Memory B cell (primary cell): ENCODE data around the gene RTEL1.

ENCODE experiments used
- ATAC-seq: fragments of 150-1000 bp; cut with Tn5 transposase; 2 replicates; pipeline ENCODE4 v1.10.0; 2021; ENCODE audit warnings: low read depth, mild to moderate bottlenecking, moderate library complexity
- DNase-seq, 2 donors: peaks; one replicate each; pipeline ENCODE4 v3.0.0; 2022; ENCODE audit warnings: low spot score in 2 of 2
- H3K27ac Mint-ChIP-seq: one replicate; pipeline ENCODE4 v1.8.0; 2022; ENCODE audit warnings: mild to moderate bottlenecking, moderate library complexity, mixed read lengths
- H3K27me3 Mint-ChIP-seq: one replicate; pipeline ENCODE4 v1.8.0; 2022; ENCODE audit warnings: mixed read lengths
- H3K36me3 Mint-ChIP-seq: one replicate; pipeline ENCODE4 v1.8.0; 2022; ENCODE audit warnings: mild to moderate bottlenecking, mixed read lengths
- H3K4me1 Mint-ChIP-seq: one replicate; pipeline ENCODE4 v1.8.0; 2022; ENCODE audit warnings: mixed read lengths
- H3K4me3 Mint-ChIP-seq: one replicate; pipeline ENCODE4 v1.8.0; 2022; ENCODE audit warnings: mild to moderate bottlenecking, moderate library complexity, mixed read lengths
- H3K9me3 Mint-ChIP-seq: one replicate; pipeline ENCODE4 v1.8.0; 2022; ENCODE audit warnings: mixed read lengths

RTEL1 gene

DNA sequence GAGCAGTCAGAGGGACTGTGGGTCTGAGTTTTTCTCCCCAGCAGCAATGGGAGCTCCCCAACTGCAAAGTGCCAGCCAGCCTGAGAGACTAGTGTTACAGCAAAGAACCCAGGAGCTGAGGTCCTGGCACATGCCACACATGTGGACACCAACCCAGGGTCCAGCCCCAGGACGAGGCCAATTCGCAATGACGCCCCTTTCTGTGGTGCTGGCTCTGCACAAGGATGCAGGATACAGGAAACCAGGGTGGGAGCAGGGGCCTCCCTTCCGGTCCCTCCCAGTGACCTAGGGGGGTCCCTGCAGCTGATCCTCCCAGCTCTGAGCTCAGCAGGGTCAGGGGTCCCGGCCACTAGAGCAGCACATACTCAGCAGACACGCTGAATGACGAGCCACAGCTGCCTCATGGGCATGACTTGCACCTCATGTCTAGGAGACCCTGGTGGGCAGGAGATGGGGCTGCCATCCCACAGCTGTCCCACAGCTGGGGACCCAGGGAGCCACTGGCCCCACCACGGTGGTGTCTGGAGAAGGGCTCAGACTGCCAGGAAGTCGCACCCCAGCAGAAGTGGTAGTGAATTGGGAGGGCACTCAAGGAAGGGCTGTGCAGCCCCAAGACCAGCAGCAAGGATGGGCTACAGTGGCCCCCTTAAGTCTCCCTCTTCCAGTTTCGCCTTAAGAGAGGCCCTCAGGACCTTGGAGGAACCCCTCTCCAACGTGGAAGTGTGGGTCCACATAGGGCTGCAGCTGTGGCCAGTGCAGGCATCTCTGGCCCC lies 46.0 kb downstream of the RTEL1 start:
- H3K27me3 Mint-ChIP-seq: no peaks in the 10 kb centered on the region
- peaks cover 7% of the 10 kb centered on the region for H3K36me3 Mint-ChIP-seq
- H3K9me3 Mint-ChIP-seq: no peaks in the 10 kb centered on the region
- no peak for DNase-seq
- no peak overlapping the region for H3K27ac Mint-ChIP-seq
- H3K4me1 Mint-ChIP-seq: peaks cover 22% of the 10 kb centered on the region
- no peak for ATAC-seq
- no peak overlapping the region for H3K4me3 Mint-ChIP-seq

DNA sequence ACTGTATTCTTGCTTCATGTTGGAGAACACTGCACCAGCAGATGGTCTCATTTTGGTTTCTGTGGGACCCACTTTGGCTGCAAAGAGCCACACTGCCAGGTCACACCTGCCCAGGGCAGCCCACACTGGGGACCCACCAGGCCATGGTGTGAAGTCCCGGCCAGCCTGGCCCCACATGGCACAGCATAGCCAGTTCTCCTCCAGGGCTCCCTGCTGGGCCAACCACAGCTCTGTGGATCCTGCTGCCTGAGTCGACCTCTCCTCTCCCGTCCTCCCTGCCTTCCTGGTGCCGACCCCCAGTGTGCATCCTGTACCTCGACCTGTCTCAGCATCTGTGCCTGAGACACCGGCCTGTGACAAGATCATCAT lies 46.6 kb downstream of the RTEL1 start:
- Mint-ChIP-seq H3K36me3 (peaks cover 7% of the 10 kb centered on the region), H3K27me3 (no peaks in the 10 kb centered on the region), H3K27ac (no peak overlapping the region), H3K9me3 (no peaks in the 10 kb centered on the region), H3K4me1 (peaks cover 19% of the 10 kb centered on the region), H3K4me3 (no peak overlapping the region)
- DNase-seq (no peak), ATAC-seq (no peak)

DNA sequence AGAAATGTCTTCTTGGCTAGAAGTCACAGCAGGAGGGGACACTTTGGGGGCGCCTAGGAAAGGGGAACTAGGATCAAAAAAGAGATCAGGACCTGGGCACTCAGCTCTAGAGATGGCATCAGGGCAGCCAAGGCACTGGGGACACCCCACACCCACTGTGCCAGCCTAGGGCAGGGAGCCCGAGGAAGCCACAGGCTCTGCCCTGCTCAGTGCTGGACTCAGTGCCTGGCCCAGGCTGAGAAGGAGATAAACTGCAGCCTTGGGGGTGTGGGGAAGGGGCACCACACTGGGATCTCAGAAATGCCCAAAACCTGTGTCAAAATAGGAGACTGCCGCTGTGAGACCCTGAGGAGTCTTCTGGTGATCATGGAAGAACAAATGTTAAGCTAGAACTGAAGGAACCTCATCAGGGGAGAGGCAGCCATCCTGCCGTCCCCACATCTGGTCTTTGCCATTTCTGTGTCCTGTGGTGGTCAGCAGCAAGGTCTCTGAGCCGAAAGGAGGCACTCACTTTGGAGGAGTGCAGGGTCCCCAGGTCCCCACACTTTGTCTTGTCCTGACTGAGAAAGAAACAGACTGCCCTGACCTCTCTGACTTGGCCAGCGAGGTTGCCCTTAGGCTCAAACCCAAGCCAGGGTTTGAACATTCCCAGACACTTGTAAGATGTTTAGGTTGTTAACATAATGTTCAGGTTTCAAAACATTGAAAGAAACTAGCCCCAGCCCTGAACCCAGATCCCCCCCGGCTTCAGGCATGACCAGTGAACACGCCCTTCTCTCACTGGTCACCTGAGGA lies 47.3 kb downstream of the RTEL1 start:
- DNase-seq (no peak), ATAC-seq (no peak)
- H3K27ac Mint-ChIP-seq: no peak overlapping the region
- no peaks in the 10 kb centered on the region for H3K9me3 Mint-ChIP-seq
- H3K36me3 Mint-ChIP-seq: peaks cover 9% of the 10 kb centered on the region
- H3K4me1 Mint-ChIP-seq: peaks cover 19% of the 10 kb centered on the region
- no peak overlapping the region for H3K4me3 Mint-ChIP-seq
- H3K27me3 Mint-ChIP-seq: no peaks in the 10 kb centered on the region

- Mint-ChIP-seq H3K9me3 (no peaks in the 10 kb centered on the region), H3K4me1 (peaks cover 23% of the 10 kb centered on the region), H3K27me3 (no peaks in the 10 kb centered on the region), H3K4me3 (peak overlapping the region; percentile 88), H3K27ac (peak overlapping the region; percentile 84), H3K36me3 (peaks cover 15% of the 10 kb centered on the region)
- ATAC-seq (no peak), DNase-seq (no peak)
Observed at GRCh38 chr20:63706027-63706695, 48.0 kb downstream of the RTEL1 start.

- Mint-ChIP-seq H3K36me3 (peaks cover 20% of the 10 kb centered on the region), H3K4me1 (peaks cover 23% of the 10 kb centered on the region)
- DNase-seq: peak; percentile 18 to 58
Observed at GRCh38 chr20:63706852-63707557, 48.9 kb downstream of the RTEL1 start.

DNA sequence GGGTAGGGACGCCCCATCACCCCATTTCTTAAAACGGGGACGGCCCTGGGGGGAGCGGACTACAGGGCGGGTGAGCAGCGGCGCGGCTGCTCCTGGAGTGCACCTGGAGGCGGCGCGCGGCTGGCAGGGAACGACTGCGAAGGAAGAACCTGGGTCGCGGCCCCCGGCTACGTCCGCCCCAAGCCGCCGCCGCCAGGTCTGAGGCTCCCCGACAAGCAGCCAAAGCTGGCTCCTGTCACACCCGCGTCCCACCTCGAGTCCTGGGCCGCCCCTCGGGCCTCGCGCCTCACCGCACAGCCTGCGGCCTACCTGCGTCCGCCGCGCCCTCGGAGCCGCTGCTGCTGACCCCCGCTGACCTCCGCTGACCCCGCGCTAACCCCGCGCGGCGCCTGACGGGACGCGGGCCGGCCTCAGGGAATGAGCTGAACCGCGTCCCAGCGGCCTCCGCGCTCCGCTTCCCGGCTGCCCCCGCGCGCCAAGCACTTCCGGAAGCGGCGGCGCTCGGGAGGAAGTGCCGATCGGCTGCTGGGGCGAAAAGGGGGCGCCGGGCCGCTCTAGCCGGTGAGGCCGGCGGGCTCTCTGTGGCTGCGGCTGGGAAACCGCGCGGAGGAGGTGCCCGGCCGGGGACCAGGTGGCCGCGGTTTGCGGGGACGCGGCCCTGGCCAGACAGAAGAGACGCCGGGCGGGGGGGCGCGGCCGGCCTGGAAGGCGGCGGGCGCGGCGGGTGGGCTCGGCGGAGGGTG lies 49.6 kb downstream of the RTEL1 start, which contains the start of the genes ARFRP1 and ZGPAT:
ARFRP1 (minus strand) TSS at position 419 of the 743 bp plus-strand sequence. CDS start 885 bp downstream, outside the sequence.
ZGPAT (plus strand) TSS at position 482 of the 743 bp plus-strand sequence. CDS start 542 bp downstream, outside the sequence.
- H3K36me3 Mint-ChIP-seq: peaks cover 26% of the 10 kb centered on the region
- ATAC-seq: peak; percentile 85

More at GRCh38 chr20:63706852-63707557, 48.9 kb downstream of the RTEL1 start:
- H3K9me3 Mint-ChIP-seq: no peaks in the 10 kb centered on the region
- ATAC-seq: peak; percentile 48
- H3K27ac Mint-ChIP-seq: peak overlapping the region; percentile 84
- no peaks in the 10 kb centered on the region for H3K27me3 Mint-ChIP-seq
- H3K4me3 Mint-ChIP-seq: peak overlapping the region; percentile 88

GRCh38 chr20:63708301-63709148 lies 50.4 kb downstream of the RTEL1 start:
- DNase-seq (peak in 1 of 2 donors; percentile 22), ATAC-seq (peak; percentile 6)
- Mint-ChIP-seq H3K9me3 (peaks cover 2% of the 10 kb centered on the region), H3K4me1 (peaks cover 21% of the 10 kb centered on the region), H3K36me3 (peaks cover 26% of the 10 kb centered on the region), H3K4me3 (peak overlapping the region; percentile 80), H3K27ac (peak overlapping the region; percentile 84), H3K27me3 (no peaks in the 10 kb centered on the region)

More for the DNA sequence above, 49.6 kb downstream of the RTEL1 start, which contains the start of the genes ARFRP1 and ZGPAT:
- Mint-ChIP-seq H3K27ac (peak within 1 kb of the TSS; percentile 84), H3K4me1 (peaks cover 21% of the 10 kb centered on the region), H3K4me3 (peak within 1 kb of the TSS; percentile 88), H3K27me3 (no peaks in the 10 kb centered on the region), H3K9me3 (peaks cover 2% of the 10 kb centered on the region)
- peak; percentile 77 to 84 for DNase-seq

DNA sequence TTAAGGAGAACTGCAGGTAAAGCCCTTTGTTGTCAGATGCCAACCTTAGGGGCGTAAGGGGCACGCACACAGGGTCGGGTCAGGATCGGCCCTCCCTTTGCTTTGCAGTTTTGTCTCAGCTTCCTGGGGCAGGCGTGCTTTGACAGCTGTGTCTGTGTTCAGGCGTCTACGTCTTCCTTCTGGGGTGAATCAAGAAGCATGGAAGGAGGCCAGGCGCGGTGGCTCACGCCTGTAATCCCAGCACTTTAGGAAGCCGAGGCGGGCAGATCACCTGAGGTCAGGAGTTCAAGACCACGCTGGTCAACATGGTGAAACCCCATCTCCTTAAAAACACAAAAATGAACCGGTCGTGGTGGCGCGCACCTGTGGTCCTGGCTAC lies 51.0 kb downstream of the RTEL1 start:
- no peak for DNase-seq
- Mint-ChIP-seq H3K4me1 (peaks cover 21% of the 10 kb centered on the region), H3K27me3 (no peaks in the 10 kb centered on the region), H3K36me3 (peaks cover 27% of the 10 kb centered on the region), H3K9me3 (peaks cover 2% of the 10 kb centered on the region), H3K27ac (no peak overlapping the region), H3K4me3 (peak overlapping the region; percentile 80)
- ATAC-seq: no peak

DNA sequence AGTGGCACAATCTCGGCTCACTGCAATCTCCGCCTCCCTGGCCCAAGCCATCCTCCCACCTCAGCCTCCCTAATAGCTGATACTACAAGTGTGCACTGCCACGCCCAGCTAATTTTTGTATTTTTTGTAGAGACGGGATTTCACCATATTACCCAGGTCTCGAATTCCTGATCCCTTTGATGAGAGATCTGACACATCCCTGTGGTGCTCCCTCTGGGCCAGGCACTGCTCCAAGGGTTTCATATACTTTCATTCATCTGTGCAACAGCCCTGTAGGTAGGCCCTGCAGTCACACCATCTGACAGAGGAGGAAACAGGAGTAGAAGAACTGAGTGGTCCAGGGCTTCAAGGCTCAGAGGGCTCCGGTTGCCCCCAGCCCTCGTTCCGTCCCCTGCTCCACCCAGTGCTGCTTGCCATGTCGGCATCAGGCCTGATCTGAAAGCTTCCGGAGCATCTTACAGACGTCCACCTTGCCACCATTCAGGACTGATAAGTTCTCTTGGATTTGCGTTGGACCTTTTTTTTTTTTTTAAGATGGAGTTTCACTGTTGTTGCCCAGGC lies 53.1 kb downstream of the RTEL1 start:
- ATAC-seq (no peak), DNase-seq (no peak)
- no peak overlapping the region for H3K4me3 Mint-ChIP-seq
- H3K27me3 Mint-ChIP-seq: no peaks in the 10 kb centered on the region
- H3K9me3 Mint-ChIP-seq: peaks cover 4% of the 10 kb centered on the region
- H3K27ac Mint-ChIP-seq: no peak overlapping the region
- peaks cover 22% of the 10 kb centered on the region for H3K4me1 Mint-ChIP-seq
- peaks cover 37% of the 10 kb centered on the region for H3K36me3 Mint-ChIP-seq

GRCh38 chr20:63712191-63712590 lies 54.1 kb downstream of the RTEL1 start:
- Mint-ChIP-seq H3K27ac (no peak overlapping the region), H3K4me3 (no peak overlapping the region), H3K36me3 (peaks cover 46% of the 10 kb centered on the region), H3K4me1 (peaks cover 14% of the 10 kb centered on the region), H3K27me3 (no peaks in the 10 kb centered on the region), H3K9me3 (peaks cover 4% of the 10 kb centered on the region)
- ATAC-seq: no peak
- no peak for DNase-seq

DNA sequence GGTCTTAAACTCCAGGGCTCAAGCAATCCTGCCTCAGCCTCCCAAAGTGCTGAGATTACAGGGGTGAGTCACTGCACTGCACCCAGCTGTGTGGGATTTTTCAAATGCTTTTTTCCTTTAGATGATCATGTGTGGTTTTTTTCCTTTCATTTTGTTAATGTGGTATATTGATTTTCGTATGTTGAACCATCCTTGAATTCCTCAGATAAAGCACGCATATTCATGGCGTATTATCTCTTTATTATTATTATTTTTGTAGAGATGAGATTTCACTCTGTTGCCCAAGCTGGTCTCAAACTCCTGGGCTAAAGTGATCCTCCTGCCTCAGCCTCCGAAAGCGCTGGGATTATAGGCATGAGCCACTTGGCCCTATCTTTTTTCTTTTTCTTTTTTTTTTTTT lies 56.7 kb downstream of the RTEL1 start:
- Mint-ChIP-seq H3K4me1 (peaks cover 13% of the 10 kb centered on the region), H3K36me3 (peaks cover 56% of the 10 kb centered on the region), H3K4me3 (no peak overlapping the region), H3K9me3 (peaks cover 9% of the 10 kb centered on the region), H3K27me3 (no peaks in the 10 kb centered on the region), H3K27ac (no peak overlapping the region)
- no peak for ATAC-seq
- DNase-seq: no peak

- Mint-ChIP-seq H3K4me1 (peaks cover 14% of the 10 kb centered on the region), H3K27me3 (no peaks in the 10 kb centered on the region), H3K9me3 (peaks cover 6% of the 10 kb centered on the region), H3K27ac (no peak overlapping the region), H3K4me3 (no peak overlapping the region), H3K36me3 (peaks cover 53% of the 10 kb centered on the region)
- ATAC-seq (no peak), DNase-seq (no peak)
Observed at GRCh38 chr20:63718996-63719395, 60.9 kb downstream of the RTEL1 start.
